ENCODE results near the gene INPP4B.
A peak's percentile ranks its signal among the peaks of the same experiment; 100 is the strongest.

INPP4B gene

DNA sequence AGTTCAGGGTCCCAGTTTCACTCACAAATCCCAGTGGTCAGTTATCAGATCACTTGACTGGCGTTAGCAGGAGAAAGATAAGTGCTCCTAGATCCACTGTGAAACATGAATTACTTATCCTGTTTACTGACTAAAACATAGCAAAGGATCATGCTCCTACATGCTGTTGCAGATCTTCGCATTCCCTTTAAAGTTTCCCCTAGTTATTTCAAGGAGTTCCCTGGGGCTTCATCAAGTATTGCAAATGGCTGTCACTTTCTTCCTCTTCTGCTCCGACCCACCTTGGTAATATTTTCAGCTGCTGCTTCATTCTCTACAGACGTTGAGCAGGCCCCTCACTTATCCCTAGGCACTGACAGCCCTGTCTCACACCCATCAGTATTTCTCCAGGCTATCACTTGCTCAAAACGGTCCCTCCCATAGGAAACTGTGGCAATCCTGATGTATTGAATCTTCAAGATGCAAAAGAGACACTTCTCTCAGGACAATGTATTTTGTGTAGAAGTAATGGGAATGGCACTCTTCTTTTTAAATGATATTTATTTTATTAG is 466.0 kb downstream of the INPP4B start:
- H3K4me2 ChIP-seq (ENCODE audit: low read length), result peak overlapping the region; percentile 64
- H3K9me3 ChIP-seq (replicated peaks; ENCODE audit: low read length), result no peaks in the 10 kb centered on the region
- H3K27me3 ChIP-seq (ENCODE audit: control insufficient read depth, insufficient read depth, low read length), result no peaks in the 10 kb centered on the region
- H3K4me1 ChIP-seq (ENCODE audit: control insufficient read depth, insufficient read depth, low read length), result peaks cover 53% of the 10 kb centered on the region
- peak overlapping the region; percentile 17 for H3K4me3 ChIP-seq (ENCODE audit: low read length)
- no peaks in the 10 kb centered on the region for H3K36me3 ChIP-seq (ENCODE audit: insufficient read depth, low read length)
- H3K9ac ChIP-seq (ENCODE audit: low read depth, low read length), result peak overlapping the region; percentile 71

DNA sequence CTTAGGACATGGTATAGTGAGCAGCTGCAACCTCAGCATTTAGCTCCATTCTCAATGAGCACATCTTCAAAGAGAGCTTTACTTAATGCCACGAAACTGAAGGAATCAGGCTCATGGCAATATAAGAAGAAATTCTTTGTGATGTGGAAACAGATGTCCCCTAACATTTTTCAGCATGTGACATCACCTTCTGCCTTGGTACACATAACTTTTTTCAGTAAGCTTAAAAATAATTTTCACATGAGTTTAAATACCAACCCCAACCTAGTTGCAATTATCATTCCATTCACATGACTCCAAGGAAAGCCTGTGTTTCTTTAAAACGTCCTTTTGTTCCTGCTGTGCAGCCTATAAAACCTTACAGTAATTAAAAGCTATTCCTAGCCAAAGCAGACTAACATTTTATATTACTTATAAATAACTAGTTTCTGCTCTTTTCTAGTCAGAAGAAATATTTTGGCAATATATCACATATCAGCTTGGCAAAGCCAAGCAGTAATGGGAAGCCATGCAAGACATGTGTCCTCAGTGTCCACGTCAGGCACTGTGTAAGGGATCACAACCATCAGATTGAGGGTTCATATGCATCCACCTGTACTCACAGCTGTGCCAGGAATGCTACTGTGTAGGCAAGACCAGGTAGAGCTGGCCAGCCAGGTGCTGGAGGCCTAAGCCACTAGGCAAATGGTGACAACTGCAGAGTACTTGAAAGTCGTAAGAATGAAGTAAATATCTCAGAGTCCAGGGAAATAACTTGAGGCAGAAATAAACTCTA is 466.6 kb downstream of the INPP4B start:
- Histone ChIP-seq H3K27me3 (ENCODE audit: control insufficient read depth, insufficient read depth, low read length) (no peaks in the 10 kb centered on the region), H3K4me3 (ENCODE audit: low read length) (peak overlapping the region; percentile 17), H3K9ac (ENCODE audit: low read depth, low read length) (peak overlapping the region; percentile 78), H3K4me1 (ENCODE audit: control insufficient read depth, insufficient read depth, low read length) (peaks cover 59% of the 10 kb centered on the region), H3K9me3 (replicated peaks; ENCODE audit: low read length) (no peaks in the 10 kb centered on the region), H3K36me3 (ENCODE audit: insufficient read depth, low read length) (no peaks in the 10 kb centered on the region), H3K4me2 (ENCODE audit: low read length) (peak overlapping the region; percentile 67)

- Histone ChIP-seq H3K4me3 (ENCODE audit: low read length) (no peak overlapping the region), H3K27me3 (ENCODE audit: control insufficient read depth, insufficient read depth, low read length) (no peaks in the 10 kb centered on the region), H3K9ac (ENCODE audit: low read depth, low read length) (peak overlapping the region; percentile 78), H3K9me3 (replicated peaks; ENCODE audit: low read length) (no peaks in the 10 kb centered on the region), H3K36me3 (ENCODE audit: insufficient read depth, low read length) (no peaks in the 10 kb centered on the region), H3K4me1 (ENCODE audit: control insufficient read depth, insufficient read depth, low read length) (peaks cover 65% of the 10 kb centered on the region), H3K4me2 (ENCODE audit: low read length) (no peak overlapping the region)
These were observed 467.9 kb downstream of the INPP4B start for GRCh38 chr4:142378179-142378578.

DNA sequence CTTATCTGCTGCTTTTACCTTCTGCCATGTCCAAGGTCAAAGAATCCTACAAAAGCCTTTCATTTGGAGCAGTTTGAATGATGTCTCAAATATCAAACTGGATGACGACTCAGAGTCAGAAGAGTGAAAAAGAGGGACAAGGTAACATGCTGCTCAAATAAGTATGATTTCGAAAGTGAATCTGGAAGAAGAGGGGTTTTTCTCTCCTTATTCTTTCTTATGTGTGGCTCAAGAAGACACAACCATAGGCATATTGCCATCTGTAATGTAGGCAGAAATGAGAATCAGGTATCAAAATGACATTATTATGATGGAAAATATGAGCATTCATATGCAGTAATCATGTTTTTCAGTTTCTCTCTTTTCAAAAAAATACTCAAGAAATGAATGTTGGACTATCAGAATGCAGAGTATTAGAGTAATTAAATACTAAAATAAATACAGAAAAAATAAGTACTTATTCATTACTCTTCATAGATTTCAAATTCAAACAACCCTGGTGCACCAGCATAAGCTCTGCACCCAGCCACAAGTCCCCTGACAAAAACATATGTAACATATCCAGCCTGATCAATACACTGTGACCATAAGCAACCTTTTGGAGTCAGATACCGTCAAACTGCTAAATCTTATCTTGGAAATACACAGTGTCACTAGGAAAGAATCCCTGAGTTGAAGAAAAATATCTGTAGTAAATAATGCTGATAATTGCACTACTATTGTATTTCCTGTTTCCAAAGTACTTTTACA is 468.6 kb downstream of the INPP4B start:
- H3K4me2 ChIP-seq (ENCODE audit: low read length), result no peak overlapping the region
- H3K9ac ChIP-seq (ENCODE audit: low read depth, low read length), result peak overlapping the region; percentile 78
- no peaks in the 10 kb centered on the region for H3K9me3 ChIP-seq (replicated peaks; ENCODE audit: low read length)
- H3K27me3 ChIP-seq (ENCODE audit: control insufficient read depth, insufficient read depth, low read length), result no peaks in the 10 kb centered on the region
- H3K36me3 ChIP-seq (ENCODE audit: insufficient read depth, low read length), result no peaks in the 10 kb centered on the region
- H3K4me3 ChIP-seq (ENCODE audit: low read length), result no peak overlapping the region
- H3K4me1 ChIP-seq (ENCODE audit: control insufficient read depth, insufficient read depth, low read length), result peaks cover 72% of the 10 kb centered on the region

DNA sequence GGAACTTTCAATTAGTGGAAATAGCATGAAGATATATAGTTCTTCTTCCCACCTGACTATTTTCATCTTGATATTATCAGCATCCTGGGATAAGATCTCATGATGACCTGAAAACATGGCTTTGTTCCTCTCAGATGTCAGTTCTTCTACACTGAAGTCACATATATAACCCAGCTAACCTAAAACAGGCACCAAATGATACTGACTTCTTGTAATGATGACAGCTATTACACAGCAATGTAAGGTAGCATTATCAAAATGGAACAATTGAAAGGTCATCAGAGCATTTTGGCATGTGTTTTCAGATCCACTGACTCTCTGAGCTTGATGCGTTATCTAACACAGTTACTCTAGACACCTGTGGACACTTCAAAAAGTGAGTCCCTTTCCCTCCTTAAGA is 469.9 kb downstream of the INPP4B start:
- no peaks in the 10 kb centered on the region for H3K27me3 ChIP-seq (ENCODE audit: control insufficient read depth, insufficient read depth, low read length)
- H3K9ac ChIP-seq (ENCODE audit: low read depth, low read length), result no peak overlapping the region
- H3K4me1 ChIP-seq (ENCODE audit: control insufficient read depth, insufficient read depth, low read length), result peaks cover 74% of the 10 kb centered on the region
- H3K4me2 ChIP-seq (ENCODE audit: low read length), result no peak overlapping the region
- H3K36me3 ChIP-seq (ENCODE audit: insufficient read depth, low read length), result no peaks in the 10 kb centered on the region
- no peak overlapping the region for H3K4me3 ChIP-seq (ENCODE audit: low read length)
- no peaks in the 10 kb centered on the region for H3K9me3 ChIP-seq (replicated peaks; ENCODE audit: low read length)

DNA sequence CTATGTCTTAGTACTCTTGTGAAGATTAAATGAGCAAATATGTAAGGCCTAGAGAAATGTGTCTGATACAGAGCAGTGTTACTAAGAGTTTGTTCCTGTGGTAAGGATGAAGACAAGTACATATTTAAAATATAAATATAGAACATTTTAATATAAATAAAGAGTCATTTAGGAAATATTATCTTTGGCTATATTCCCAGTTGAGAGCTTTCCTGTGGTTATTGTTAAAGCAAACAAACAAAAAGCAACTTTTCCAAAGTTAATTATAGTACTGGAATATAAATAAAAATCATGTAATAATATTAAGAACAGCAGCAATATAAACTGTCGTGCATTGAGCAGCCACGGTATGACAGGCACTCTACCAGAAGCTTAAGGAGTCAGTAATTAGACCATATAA is 472.5 kb downstream of the INPP4B start:
- Histone ChIP-seq H3K36me3 (ENCODE audit: insufficient read depth, low read length) (no peaks in the 10 kb centered on the region), H3K9me3 (replicated peaks; ENCODE audit: low read length) (no peaks in the 10 kb centered on the region), H3K27me3 (ENCODE audit: control insufficient read depth, insufficient read depth, low read length) (no peaks in the 10 kb centered on the region), H3K4me1 (ENCODE audit: control insufficient read depth, insufficient read depth, low read length) (peaks cover 51% of the 10 kb centered on the region), H3K9ac (ENCODE audit: low read depth, low read length) (no peak overlapping the region), H3K4me3 (ENCODE audit: low read length) (no peak overlapping the region), H3K4me2 (ENCODE audit: low read length) (no peak overlapping the region)

- no peaks in the 10 kb centered on the region for H3K27me3 ChIP-seq (ENCODE audit: control insufficient read depth, insufficient read depth, low read length)
- no peak overlapping the region for H3K9ac ChIP-seq (ENCODE audit: low read depth, low read length)
- H3K4me3 ChIP-seq (ENCODE audit: low read length), result no peak overlapping the region
- H3K4me2 ChIP-seq (ENCODE audit: low read length), result no peak overlapping the region
- peaks cover 45% of the 10 kb centered on the region for H3K4me1 ChIP-seq (ENCODE audit: control insufficient read depth, insufficient read depth, low read length)
- H3K9me3 ChIP-seq (replicated peaks; ENCODE audit: low read length), result no peaks in the 10 kb centered on the region
- H3K36me3 ChIP-seq (ENCODE audit: insufficient read depth, low read length), result no peaks in the 10 kb centered on the region
These were observed 473.4 kb downstream of the INPP4B start for GRCh38 chr4:142372530-142373260.

- no peaks in the 10 kb centered on the region for H3K9me3 ChIP-seq (replicated peaks; ENCODE audit: low read length)
- peaks cover 34% of the 10 kb centered on the region for H3K4me1 ChIP-seq (ENCODE audit: control insufficient read depth, insufficient read depth, low read length)
- H3K4me3 ChIP-seq (ENCODE audit: low read length), result no peak overlapping the region
- H3K36me3 ChIP-seq (ENCODE audit: insufficient read depth, low read length), result no peaks in the 10 kb centered on the region
- no peak overlapping the region for H3K4me2 ChIP-seq (ENCODE audit: low read length)
- H3K9ac ChIP-seq (ENCODE audit: low read depth, low read length), result no peak overlapping the region
- no peaks in the 10 kb centered on the region for H3K27me3 ChIP-seq (ENCODE audit: control insufficient read depth, insufficient read depth, low read length)
These were observed 477.0 kb downstream of the INPP4B start for GRCh38 chr4:142369141-142369540.

DNA sequence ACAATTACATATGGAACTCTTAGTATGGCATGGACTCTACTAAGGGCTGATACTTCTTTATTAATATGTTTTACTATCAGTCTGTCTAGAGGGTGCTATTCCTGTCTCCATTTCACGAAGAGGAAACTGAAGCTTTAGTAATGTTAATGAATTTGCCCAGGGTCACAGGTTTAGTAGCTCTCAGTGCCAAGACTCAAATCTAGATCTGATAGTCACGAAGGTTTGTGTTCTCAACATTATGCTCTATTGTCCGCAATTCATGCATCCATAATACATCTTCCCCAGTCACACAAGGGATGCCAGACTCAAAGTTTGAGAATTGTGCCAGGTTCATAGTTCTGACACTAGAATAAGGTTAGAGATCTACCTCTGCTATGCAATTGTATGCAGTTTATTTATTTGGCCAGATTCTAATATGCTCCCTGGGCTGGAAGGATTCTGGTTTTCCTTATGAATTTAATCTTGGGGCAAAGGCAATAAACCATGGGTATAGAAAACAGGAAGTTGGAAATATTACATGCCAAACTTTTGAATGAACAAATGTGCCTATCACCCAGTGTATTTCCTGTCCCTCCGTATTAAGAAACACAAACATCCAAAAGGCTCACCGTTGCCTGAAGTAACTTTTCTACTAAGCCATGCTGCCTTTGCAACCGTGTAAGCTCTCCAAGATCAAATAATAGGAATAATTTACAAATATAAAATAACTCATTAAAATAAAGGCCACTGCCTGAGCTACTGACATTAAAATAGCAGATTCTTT is 478.5 kb downstream of the INPP4B start:
- H3K4me2 ChIP-seq (ENCODE audit: low read length), result no peak overlapping the region
- peaks cover 1% of the 10 kb centered on the region for H3K36me3 ChIP-seq (ENCODE audit: insufficient read depth, low read length)
- peaks cover 20% of the 10 kb centered on the region for H3K4me1 ChIP-seq (ENCODE audit: control insufficient read depth, insufficient read depth, low read length)
- H3K9ac ChIP-seq (ENCODE audit: low read depth, low read length), result no peak overlapping the region
- no peaks in the 10 kb centered on the region for H3K9me3 ChIP-seq (replicated peaks; ENCODE audit: low read length)
- no peaks in the 10 kb centered on the region for H3K27me3 ChIP-seq (ENCODE audit: control insufficient read depth, insufficient read depth, low read length)
- no peak overlapping the region for H3K4me3 ChIP-seq (ENCODE audit: low read length)

- Histone ChIP-seq H3K9ac (ENCODE audit: low read depth, low read length) (no peak overlapping the region), H3K27me3 (ENCODE audit: control insufficient read depth, insufficient read depth, low read length) (no peaks in the 10 kb centered on the region), H3K9me3 (replicated peaks; ENCODE audit: low read length) (no peaks in the 10 kb centered on the region), H3K4me3 (ENCODE audit: low read length) (no peak overlapping the region), H3K4me1 (ENCODE audit: control insufficient read depth, insufficient read depth, low read length) (peaks cover 15% of the 10 kb centered on the region), H3K4me2 (ENCODE audit: low read length) (no peak overlapping the region), H3K36me3 (ENCODE audit: insufficient read depth, low read length) (peaks cover 3% of the 10 kb centered on the region)
These were observed 479.3 kb downstream of the INPP4B start for GRCh38 chr4:142366769-142367181.

DNA sequence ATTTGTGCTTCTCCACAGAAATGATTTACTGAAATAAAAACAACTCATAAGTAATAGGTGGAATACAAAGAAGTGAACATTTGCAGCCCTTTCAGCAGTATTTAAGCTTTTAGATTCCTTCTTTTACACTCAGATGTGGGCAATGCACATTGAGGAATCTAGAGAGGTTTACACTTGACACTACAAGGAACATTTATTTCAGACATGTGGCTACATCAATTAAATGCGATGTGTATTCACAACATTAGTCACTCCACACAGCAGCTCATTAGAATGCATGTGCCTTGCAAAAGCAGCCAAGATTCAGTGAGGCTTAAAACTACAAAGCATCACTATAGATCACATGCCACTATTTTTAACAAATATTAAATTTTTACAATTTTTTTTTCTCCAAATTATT is 480.7 kb downstream of the INPP4B start:
- H3K36me3 ChIP-seq (ENCODE audit: insufficient read depth, low read length), result peaks cover 3% of the 10 kb centered on the region
- H3K27me3 ChIP-seq (ENCODE audit: control insufficient read depth, insufficient read depth, low read length), result no peaks in the 10 kb centered on the region
- peaks cover 15% of the 10 kb centered on the region for H3K4me1 ChIP-seq (ENCODE audit: control insufficient read depth, insufficient read depth, low read length)

More for the DNA sequence above, 480.7 kb downstream of the INPP4B start:
- Histone ChIP-seq H3K9ac (ENCODE audit: low read depth, low read length) (no peak overlapping the region), H3K4me3 (ENCODE audit: low read length) (no peak overlapping the region), H3K9me3 (replicated peaks; ENCODE audit: low read length) (no peaks in the 10 kb centered on the region), H3K4me2 (ENCODE audit: low read length) (no peak overlapping the region)
